ENCODE data around the gene CGB7. TPM values are rescaled to one million over a fixed set of nuclear protein-coding genes. Genes with fewer than 3 reads are reported as not detected.

Gene CGB7
- total and polyA plus RNA-seq, 2 donors (not counting 3 experiments of a cell fraction or from before 2014, with no cell fraction given), result 0.41 to 0.42 TPM

DNA sequence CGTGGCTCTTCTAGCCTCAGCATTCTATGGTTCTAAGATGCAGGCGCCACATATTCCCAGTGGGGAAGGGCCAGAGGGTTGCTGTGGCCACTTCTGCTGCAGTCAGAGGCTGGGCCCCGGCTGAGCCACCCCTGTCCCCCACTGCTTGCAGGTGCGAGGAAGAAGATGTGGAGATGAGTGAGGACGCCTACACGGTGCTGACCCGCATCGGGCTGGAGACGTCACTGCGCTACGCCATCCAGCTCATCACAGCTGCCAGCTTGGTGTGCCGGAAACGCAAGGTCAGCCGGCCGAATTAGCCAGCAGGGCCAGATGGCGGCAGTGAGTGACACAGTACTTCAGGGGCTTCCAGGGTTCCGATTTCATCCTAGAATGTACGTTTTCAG is 42.7 kb downstream of the CGB7 start:
- Histone ChIP-seq H3K79me2 (ENCODE audit: control insufficient read depth, insufficient read depth, low read length) (no peaks in the 10 kb centered on the region), H2AFZ (ENCODE audit: low read depth, low read length) (no peak overlapping the region), H3K4me1 (ENCODE audit: control insufficient read depth, extremely low read depth, insufficient read depth, low read length) (peaks cover 10% of the 10 kb centered on the region), H3K36me3 (ENCODE audit: control insufficient read depth in 2 of 2, extremely low read depth in 1 of 2, insufficient read depth in 2 of 2, low read length in 2 of 2) (peaks cover 0 to 30% of the 10 kb centered on the region in 2 experiments), H4K20me1 (replicated peaks; ENCODE audit: control insufficient read depth, extremely low read depth, insufficient read depth, low read length) (no peaks in the 10 kb centered on the region), H3K9ac (replicated peaks; ENCODE audit: extremely low read depth, insufficient read depth, low read length) (no peak overlapping the region), H3K9me1 (replicated peaks; ENCODE audit: control insufficient read depth, extremely low read depth, insufficient read depth, low read length) (no peaks in the 10 kb centered on the region), H3K9me3 (replicated peaks; ENCODE audit: control insufficient read depth, insufficient read depth, low read length) (no peaks in the 10 kb centered on the region), H3K4me3 (replicated peaks in 1 of 3; ENCODE audit: insufficient read depth in 1 of 3, low read depth in 1 of 3, low read length in 3 of 3) (no peak overlapping the region), H3K27me3 (ENCODE audit: control insufficient read depth in 2 of 2, insufficient read depth in 2 of 2, low read length in 2 of 2) (no peaks in the 10 kb centered on the region), H3K27ac (ENCODE audit: insufficient read depth, low read depth, low read length) (no peak overlapping the region), H3K4me2 (ENCODE audit: insufficient read depth, low read length) (no peak overlapping the region)
- dilution Hi-C loops (cut with MboI; ENCODE audit: extremely low pct_ligation_motif_present, low sequenced_read_pairs), result no loop called here
- POLR2A ChIA-PET, result no interaction called here
- TF ChIP-seq POLR2A (IDR thresholded peaks at IDR 0.05; ENCODE audit: low read depth, low read length), result no peak
- BruUV-seq (replicated peaks), result no TSS peak
- CTCF ChIA-PET, result no interaction called here
- intact Hi-C loops (cut with micrococcal nuclease), result no loop called here
- FAIRE-seq (no peak), DNase-seq (ENCODE audit: low read depth, low spot score) (no peak)

DNA sequence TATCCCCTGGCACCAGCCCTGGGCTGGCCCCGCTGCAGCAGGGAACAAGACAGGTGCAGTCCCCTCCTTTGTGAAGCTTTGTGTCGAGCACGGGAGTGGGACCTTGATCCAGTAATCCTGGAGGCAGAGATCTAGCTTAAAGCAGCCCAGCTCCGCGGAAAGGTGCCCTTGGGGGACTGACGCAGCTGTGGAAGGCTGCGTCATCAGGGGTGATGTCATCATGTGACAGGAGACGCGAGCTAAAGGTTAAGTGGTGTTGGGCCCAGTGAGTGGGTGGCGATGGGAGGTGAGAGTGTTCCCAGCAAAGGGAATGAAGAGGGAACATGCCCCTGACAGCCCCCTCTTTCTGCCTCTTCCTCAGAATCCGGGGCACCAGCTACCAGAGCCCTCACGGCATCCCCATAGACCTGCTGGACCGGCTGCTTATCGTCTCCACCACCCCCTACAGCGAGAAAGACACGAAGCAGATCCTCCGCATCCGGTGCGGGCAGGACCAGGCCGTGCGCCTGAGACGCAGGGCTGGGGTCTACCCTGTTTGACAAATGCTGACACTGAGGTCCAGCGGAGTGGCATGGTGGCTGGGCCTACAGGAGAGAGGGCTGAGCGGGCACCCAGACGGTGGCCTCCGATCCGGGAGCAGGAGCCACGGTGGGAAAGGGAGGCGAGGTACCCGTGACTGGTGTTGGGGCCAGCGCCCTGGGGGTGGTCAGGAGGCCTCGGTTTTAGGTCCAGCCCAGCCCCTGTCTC is 43.3 kb downstream of the CGB7 start:
- Histone ChIP-seq H3K9me1 (replicated peaks; ENCODE audit: control insufficient read depth, extremely low read depth, insufficient read depth, low read length) (no peaks in the 10 kb centered on the region), H3K9ac (replicated peaks; ENCODE audit: extremely low read depth, insufficient read depth, low read length) (no peak overlapping the region), H3K4me2 (ENCODE audit: insufficient read depth, low read length) (no peak overlapping the region), H3K27me3 (ENCODE audit: control insufficient read depth in 2 of 2, insufficient read depth in 2 of 2, low read length in 2 of 2) (no peaks in the 10 kb centered on the region), H3K36me3 (ENCODE audit: control insufficient read depth in 2 of 2, extremely low read depth in 1 of 2, insufficient read depth in 2 of 2, low read length in 2 of 2) (peaks cover 0 to 32% of the 10 kb centered on the region in 2 experiments), H4K20me1 (replicated peaks; ENCODE audit: control insufficient read depth, extremely low read depth, insufficient read depth, low read length) (no peaks in the 10 kb centered on the region), H3K79me2 (ENCODE audit: control insufficient read depth, insufficient read depth, low read length) (no peaks in the 10 kb centered on the region), H2AFZ (ENCODE audit: low read depth, low read length) (no peak overlapping the region), H3K4me1 (ENCODE audit: control insufficient read depth, extremely low read depth, insufficient read depth, low read length) (peaks cover 10% of the 10 kb centered on the region), H3K9me3 (replicated peaks; ENCODE audit: control insufficient read depth, insufficient read depth, low read length) (no peaks in the 10 kb centered on the region), H3K27ac (ENCODE audit: insufficient read depth, low read depth, low read length) (no peak overlapping the region), H3K4me3 (replicated peaks in 1 of 3; ENCODE audit: insufficient read depth in 1 of 3, low read depth in 1 of 3, low read length in 3 of 3) (no peak overlapping the region)
- dilution Hi-C loops (cut with MboI; ENCODE audit: extremely low pct_ligation_motif_present, low sequenced_read_pairs) (no loop called here), intact Hi-C loops (cut with micrococcal nuclease) (no loop called here)
- ChIA-PET CTCF (interaction anchor here (1.0 to 7.2 kb wide), 2 partner anchors 14 to 83 kb away, joined by 3 to 59 read pairs; no protein-coding TSS in a partner anchor), POLR2A (no interaction called here)
- BruUV-seq (replicated peaks), result no TSS peak
- FAIRE-seq (no peak), DNase-seq (ENCODE audit: low read depth, low spot score) (no peak)
- no peak for TF ChIP-seq MYC (IDR thresholded peaks at IDR 0.05; ENCODE audit: low read depth, low read length)
- no peak for TF ChIP-seq GATA2 (IDR thresholded peaks at IDR 0.05; ENCODE audit: insufficient read depth, insufficient read length, low read depth, low read length)
- no peak for TF ChIP-seq EZH2 (IDR thresholded peaks at IDR 0.05; ENCODE audit: borderline replicate concordance, low read depth, low read length, severe bottlenecking)
- TF ChIP-seq JUN (IDR thresholded peaks at IDR 0.05; ENCODE audit: borderline replicate concordance, insufficient read depth, insufficient read length, low read depth), result no peak

Measured in endothelial cell of umbilical vein (primary cell).